ENCODE results near the gene CTRB1. TPM values are rescaled to one million over a fixed set of nuclear protein-coding genes. Genes with fewer than 3 reads are reported as not detected.
"Not testable (repeated sequence)": the region's sequence is repeated elsewhere in the genome, so short reads cannot be mapped to it uniquely, and the experiment has no call there.

Gene CTRB1
- polyA plus RNA-seq, 1 experiment: not detected

- DNase-seq (ENCODE audit: low read depth): no peak
- Histone ChIP-seq H3K36me3 (ENCODE audit: control insufficient read depth, insufficient read depth, low read length) (peaks cover 2% of the 10 kb centered on the region; the same call in 1 of the 2 replicates), H3K4me3 (ENCODE audit: low read depth, low read length) (no peak overlapping the region), H3K27me3 (ENCODE audit: control insufficient read depth, insufficient read depth, low read length) (no peaks in the 10 kb centered on the region)
- CTCF ChIA-PET: interaction anchor here (1.2 kb wide), 1 partner anchor 21 kb away, joined by 6 read pairs; no protein-coding TSS in a partner anchor
- POLR2A ChIA-PET: no interaction called here
- no peak for TF ChIP-seq CTCF (IDR thresholded peaks at IDR 0.05; ENCODE audit: insufficient read depth, low read depth, low read length)
Measured at GRCh38 chr16:75222271-75222783, 3.5 kb downstream of the CTRB1 start.

- H3K4me3 ChIP-seq (ENCODE audit: low read depth, low read length); POLR2A ChIA-PET; CTCF ChIA-PET; H3K36me3 ChIP-seq (ENCODE audit: control insufficient read depth, insufficient read depth, low read length); H3K27me3 ChIP-seq (ENCODE audit: control insufficient read depth, insufficient read depth, low read length); DNase-seq (ENCODE audit: low read depth): not testable (repeated sequence)
Measured at GRCh38 chr16:75223129-75223528, 4.3 kb downstream of the CTRB1 start.

- Histone ChIP-seq H3K4me3 (ENCODE audit: low read depth, low read length) (no peak overlapping the region), H3K36me3 (ENCODE audit: control insufficient read depth, insufficient read depth, low read length) (peaks cover 21% of the 10 kb centered on the region), H3K27me3 (ENCODE audit: control insufficient read depth, insufficient read depth, low read length) (no peaks in the 10 kb centered on the region)
- CTCF ChIA-PET: no interaction called here
- no peak for TF ChIP-seq CTCF (IDR thresholded peaks at IDR 0.05; ENCODE audit: insufficient read depth, low read depth, low read length)
- POLR2A ChIA-PET: no interaction called here
- DNase-seq (ENCODE audit: low read depth): no peak
Measured at GRCh38 chr16:75224306-75225082, 5.7 kb downstream of the CTRB1 start.

- ChIA-PET CTCF (no interaction called here), POLR2A (no interaction called here)
- no peak overlapping the region for H3K4me3 ChIP-seq (ENCODE audit: low read depth, low read length)
- DNase-seq (ENCODE audit: low read depth): no peak
- H3K27me3 ChIP-seq (ENCODE audit: control insufficient read depth, insufficient read depth, low read length): no peaks in the 10 kb centered on the region
- no peak for TF ChIP-seq CTCF (IDR thresholded peaks at IDR 0.05; ENCODE audit: insufficient read depth, low read depth, low read length)
- peaks cover 27% of the 10 kb centered on the region for H3K36me3 ChIP-seq (ENCODE audit: control insufficient read depth, insufficient read depth, low read length)
Measured at GRCh38 chr16:75225092-75225491, 6.3 kb downstream of the CTRB1 start.

- TF ChIP-seq CTCF (IDR thresholded peaks at IDR 0.05; ENCODE audit: insufficient read depth, low read depth, low read length): no peak
- H3K36me3 ChIP-seq (ENCODE audit: control insufficient read depth, insufficient read depth, low read length): peaks cover 30% of the 10 kb centered on the region
- H3K27me3 ChIP-seq (ENCODE audit: control insufficient read depth, insufficient read depth, low read length): no peaks in the 10 kb centered on the region
- POLR2A ChIA-PET: no interaction called here
- CTCF ChIA-PET: interaction anchor here (0.7 kb wide), 1 partner anchor 122 kb away, joined by 3 read pairs; no protein-coding TSS in a partner anchor
- DNase-seq (ENCODE audit: low read depth): no peak
- no peak overlapping the region for H3K4me3 ChIP-seq (ENCODE audit: low read depth, low read length)
Measured at GRCh38 chr16:75225678-75226515, 7.1 kb downstream of the CTRB1 start.
